Activated CD4-positive, alpha-beta T cell treated with anti-CD3 and anti-CD28 coated beads for 1 hour (primary cell): Measurements from ENCODE around the gene LYPLA2.
"Not testable (repeated sequence)": the region's sequence is repeated elsewhere in the genome, so short reads cannot be mapped to it uniquely, and the experiment has no call there.

Experiments
- DNase-seq: peaks from one replicate; pipeline ENCODE4 v3.0.0-alpha.2; 2020

Gene LYPLA2

GRCh38 chr1:23779826-23780371 is 11.0 kb upstream of the LYPLA2 start:
- DNase-seq: no peak

GRCh38 chr1:23783141-23783540 is 7.8 kb upstream of the LYPLA2 start:
- not testable (repeated sequence) for DNase-seq

- no peak for DNase-seq
Observed at GRCh38 chr1:23784846-23785245, 6.1 kb upstream of the LYPLA2 start.

GRCh38 chr1:23787701-23788100 is 3.2 kb upstream of the LYPLA2 start:
- no peak for DNase-seq

- no peak for DNase-seq
Observed at GRCh38 chr1:23788695-23789094, 2.2 kb upstream of the LYPLA2 start.

- no peak for DNase-seq
Observed at GRCh38 chr1:23791516-23792047, 637 bp downstream of the LYPLA2 start.

GRCh38 chr1:23792151-23792945 is 1.4 kb downstream of the LYPLA2 start:
- no peak for DNase-seq

- no peak for DNase-seq
Observed at GRCh38 chr1:23793018-23793781, 2.3 kb downstream of the LYPLA2 start.

GRCh38 chr1:23793861-23794731 is 3.2 kb downstream of the LYPLA2 start:
- DNase-seq: no peak

GRCh38 chr1:23794732-23795182 is 3.8 kb downstream of the LYPLA2 start:
- not testable (repeated sequence) for DNase-seq

- no peak for DNase-seq
Observed at GRCh38 chr1:23795676-23796465, 4.9 kb downstream of the LYPLA2 start.

- no peak for DNase-seq
Observed at GRCh38 chr1:23796466-23797271, 5.7 kb downstream of the LYPLA2 start.

- DNase-seq: no peak
Observed at GRCh38 chr1:23797478-23798448, 6.8 kb downstream of the LYPLA2 start.

- DNase-seq: no peak
Observed at GRCh38 chr1:23798662-23799142, 7.8 kb downstream of the LYPLA2 start.

- no peak for DNase-seq
Observed at GRCh38 chr1:23799255-23799569, 8.3 kb downstream of the LYPLA2 start.

GRCh38 chr1:23799570-23800399 is 8.8 kb downstream of the LYPLA2 start:
- DNase-seq: no peak

- peak; percentile 94 for DNase-seq
Observed at GRCh38 chr1:23800400-23801337, 9.7 kb downstream of the LYPLA2 start, which contains the start of gene GALE. Gene GALE (minus strand): TSS chr1:23800754. CDS start chr1:23799007, 1,747 bp downstream.
